Sigmoid colon (tissue), 7 donors: Measurements from ENCODE around the gene GPRC6A. TPM values are rescaled to one million over a fixed set of nuclear protein-coding genes. Genes with fewer than 3 reads are reported as not detected.

Experiments used
- DNase-seq: peaks from one replicate; pipeline ENCODE4 v3.0.0-alpha.2; 2019
- H3K27ac ChIP-seq, 4 donors: fragments of 200-600 bp; sonication (generic); one replicate each; pipeline ENCODE4 v1.5.1; 2016 to 2019; ENCODE audit warnings: mild to moderate bottlenecking in 1 of 4
- H3K27me3 ChIP-seq, 3 donors: fragments of 200-600 bp; sonication (generic); one replicate each; pipeline ENCODE4 v1.5.1; 2019; ENCODE audit warnings: mild to moderate bottlenecking in 1 of 3
- H3K36me3 ChIP-seq, 4 donors: fragments of 200-600 bp; sonication (generic); one replicate each; pipeline ENCODE4 v1.5.1; 2016 to 2019
- H3K4me1 ChIP-seq, 4 donors: fragments of 200-600 bp; sonication (generic); one replicate each; pipeline ENCODE4 v1.5.1; 2017 to 2019
- H3K4me3 ChIP-seq, 4 donors: fragments of 200-600 bp; sonication (generic); one replicate each; pipeline ENCODE4 v1.5.1; 2017 to 2019; ENCODE audit warnings: mild to moderate bottlenecking in 2 of 4, moderate library complexity in 1 of 4
- H3K9me3 ChIP-seq, 4 donors: fragments of 200-600 bp in 3 of 4; sonication (generic) in 3 of 4; one replicate each; pipeline versions ENCODE4 v1.5.1 to v1.6.1; 2013 to 2019
- CTCF ChIP-seq, 4 experiments: fragments of 450-650 bp in 3 of 4; fragments of 200-600 bp in 1 of 4; IDR thresholded peaks; one replicate each; pipeline ENCODE4 v1.5.1; 2016 to 2019; ENCODE audit warnings: antibody characterized with exemption in 4 of 4, mild to moderate bottlenecking in 3 of 4, moderate library complexity in 2 of 4
- EP300 ChIP-seq, 4 donors: sonication (generic); formaldehyde crosslinking; IDR thresholded peaks; one replicate each; pipeline ENCODE4 v1.6.1; 2017; ENCODE audit warnings: antibody characterized with exemption in 4 of 4
- POLR2A ChIP-seq, 2 donors: fragments of 450-650 bp; IDR thresholded peaks; one replicate each; pipeline ENCODE4 v1.6.1; 2016; ENCODE audit warnings: antibody characterized with exemption in 2 of 2, mild to moderate bottlenecking in 2 of 2, moderate library complexity in 2 of 2
- POLR2AphosphoS5 ChIP-seq, 4 donors: sonication (generic); formaldehyde crosslinking; IDR thresholded peaks; one replicate each; pipeline ENCODE4 v1.6.1; 2017; ENCODE audit warnings: antibody characterized with exemption in 4 of 4
- WGBS, 2 donors: extraction: QIAGEN DNeasy Blood & Tissue Kit; methylation state at CpG; one replicate each; pipeline ENCODE4 v1.1.7; 2013; 5-methylcytosine and 5-hydroxymethylcytosine counted together
- intact Hi-C: fragments of 100-400 bp; cut with DNase I; formaldehyde crosslinking; loops from one replicate; pipeline ENCODE4 v1.15.1; 2023
- polyA plus RNA-seq, 3 donors: library from polyadenylated mRNA; stranded (reverse); fragments of 200-250 nt; gene quantifications; one replicate each; pipeline ENCODE4 v1.2.3, GENCODE V29; 2013
- total RNA-seq, 4 donors: library from RNA; depleted of rRNA; stranded (reverse); fragments of >200 nt; gene quantifications; one replicate each; pipeline ENCODE4 v1.1.0, GENCODE V29; 2016
- donor health status: healthy with polysubstance abuse.
- donor health status: Bipolar disorder and iron deficiency.
- donor health status: healthy.

Gene GPRC6A
- total and polyA plus RNA-seq, 7 donors: not detected

- TF ChIP-seq EP300 (IDR thresholded peaks at IDR 0.05): no peak
- no peak for TF ChIP-seq POLR2A (IDR thresholded peaks at IDR 0.05)
- no peak for TF ChIP-seq POLR2AphosphoS5 (IDR thresholded peaks at IDR 0.05)
- no peak for TF ChIP-seq CTCF (IDR thresholded peaks at IDR 0.05)
- Histone ChIP-seq H3K4me1 (peaks cover 0 to 15% (median 14%) of the 10 kb centered on the region in 4 donors), H3K9me3 (peaks cover 0 to 4% (median 0%) of the 10 kb centered on the region in 4 donors), H3K4me3 (no peak overlapping the region), H3K27me3 (peaks cover 9 to 38% (median 17%) of the 10 kb centered on the region in 3 donors), H3K36me3 (no peaks in the 10 kb centered on the region), H3K27ac (no peak overlapping the region)
- 91 to 95% methylated on average over 4 of the region's 4 CpGs for WGBS, 2 donors
- intact Hi-C loops: no loop called here
- no peak for DNase-seq
Measured at GRCh38 chr6:116872771-116873170, 43.9 kb upstream of the GPRC6A start.

DNA sequence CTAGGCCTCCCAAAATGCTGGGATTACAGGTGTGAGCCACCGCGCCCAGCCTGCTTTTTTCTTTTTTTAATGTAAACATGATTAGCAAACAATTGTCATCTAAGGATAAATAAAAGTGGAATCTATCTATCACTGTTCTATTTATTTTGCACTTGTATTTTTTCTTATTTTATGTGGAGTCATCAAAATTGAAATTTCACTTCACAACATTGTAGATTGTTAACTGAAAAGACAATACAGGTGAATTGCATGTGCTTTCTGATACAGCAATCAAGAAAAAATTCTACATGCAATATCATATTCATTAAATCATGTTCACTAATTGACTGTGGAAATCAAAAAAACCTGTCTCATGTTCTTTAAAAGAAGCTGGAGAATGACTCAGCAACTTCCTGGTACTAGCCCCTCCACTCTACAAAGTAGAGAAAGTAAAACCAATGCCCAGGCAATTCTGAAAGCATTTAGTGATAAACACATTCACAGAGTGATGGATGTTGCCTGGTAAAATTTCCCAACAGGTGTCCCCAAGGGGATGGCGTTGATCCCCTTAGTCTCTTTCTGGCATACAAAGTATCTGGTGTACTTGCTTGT, 37.5 kb upstream of the GPRC6A start:
- Histone ChIP-seq H3K9me3 (peaks cover 0 to 4% (median 0%) of the 10 kb centered on the region in 4 donors), H3K27me3 (no peaks in the 10 kb centered on the region), H3K27ac (no peak overlapping the region), H3K4me3 (no peak overlapping the region), H3K4me1 (no peaks in the 10 kb centered on the region), H3K36me3 (no peaks in the 10 kb centered on the region)
- no peak for DNase-seq
- intact Hi-C loops: no loop called here
- whole genome bisulfite sequencing, 2 donors: 86 to 89% methylated on average over 3 of the region's 3 CpGs
- TF ChIP-seq EP300 (IDR thresholded peaks at IDR 0.05) (no peak), CTCF (IDR thresholded peaks at IDR 0.05) (no peak), POLR2A (IDR thresholded peaks at IDR 0.05) (no peak), POLR2AphosphoS5 (IDR thresholded peaks at IDR 0.05) (no peak)

GRCh38 chr6:116859264-116859663, 30.4 kb upstream of the GPRC6A start:
- DNase-seq: no peak
- no peak for TF ChIP-seq POLR2A (IDR thresholded peaks at IDR 0.05)
- TF ChIP-seq EP300 (IDR thresholded peaks at IDR 0.05): no peak
- TF ChIP-seq POLR2AphosphoS5 (IDR thresholded peaks at IDR 0.05): no peak
- TF ChIP-seq CTCF (IDR thresholded peaks at IDR 0.05): no peak
- no peaks in the 10 kb centered on the region for H3K4me1 ChIP-seq
- no peak overlapping the region for H3K4me3 ChIP-seq
- no peak overlapping the region for H3K27ac ChIP-seq
- intact Hi-C loops: no loop called here
- H3K36me3 ChIP-seq: no peaks in the 10 kb centered on the region
- H3K9me3 ChIP-seq: peaks cover 0 to 6% (median 4%) of the 10 kb centered on the region in 4 donors
- no peaks in the 10 kb centered on the region for H3K27me3 ChIP-seq

DNA sequence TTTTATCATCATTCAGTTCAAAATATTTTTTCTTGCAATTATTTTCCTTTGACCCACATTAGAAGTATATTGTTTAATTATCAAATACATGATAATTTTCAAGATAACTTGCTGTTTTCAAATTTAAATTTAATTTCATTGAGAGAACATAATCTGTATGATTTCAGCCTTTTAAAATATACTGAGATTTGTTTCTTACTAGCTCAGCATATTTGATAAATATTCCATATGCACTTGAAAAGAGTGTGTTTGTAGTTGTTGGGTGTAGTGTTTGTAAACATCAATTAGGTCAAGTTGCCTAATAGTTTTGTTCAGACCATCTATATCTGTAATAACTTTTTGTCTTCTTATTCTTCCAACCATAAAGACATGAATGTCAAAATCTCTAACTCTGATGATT, 29.2 kb upstream of the GPRC6A start:
- DNase-seq: no peak
- TF ChIP-seq POLR2AphosphoS5 (IDR thresholded peaks at IDR 0.05) (no peak), CTCF (IDR thresholded peaks at IDR 0.05) (no peak), POLR2A (IDR thresholded peaks at IDR 0.05) (no peak), EP300 (IDR thresholded peaks at IDR 0.05) (no peak)
- Histone ChIP-seq H3K36me3 (no peaks in the 10 kb centered on the region), H3K9me3 (peaks cover 0 to 6% (median 4%) of the 10 kb centered on the region in 4 donors), H3K27me3 (no peaks in the 10 kb centered on the region), H3K4me1 (no peaks in the 10 kb centered on the region), H3K27ac (no peak overlapping the region), H3K4me3 (no peak overlapping the region)
- intact Hi-C loops: no loop called here

DNA sequence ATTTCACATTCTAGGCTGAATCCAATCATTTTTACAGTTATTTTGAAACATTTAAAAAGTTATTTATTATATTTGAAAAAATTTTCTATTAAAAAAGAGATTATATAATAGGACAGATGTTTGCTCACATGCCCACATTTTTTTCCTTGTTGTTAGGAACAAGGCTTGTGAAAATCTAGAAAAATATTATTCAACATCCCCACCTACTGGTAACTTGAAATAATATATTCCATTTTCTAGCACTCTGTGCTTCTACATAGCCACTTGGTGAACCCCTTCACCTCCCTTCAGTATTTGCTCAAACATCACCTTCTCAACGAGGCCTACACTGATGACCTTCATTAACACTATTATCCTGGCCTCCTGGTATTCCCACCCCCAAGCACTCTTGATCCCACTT, 18.3 kb upstream of the GPRC6A start:
- TF ChIP-seq CTCF (IDR thresholded peaks at IDR 0.05): no peak
- no peak for TF ChIP-seq POLR2AphosphoS5 (IDR thresholded peaks at IDR 0.05)
- TF ChIP-seq POLR2A (IDR thresholded peaks at IDR 0.05): no peak
- TF ChIP-seq EP300 (IDR thresholded peaks at IDR 0.05): no peak
- H3K4me3 ChIP-seq: no peak overlapping the region
- no peak for DNase-seq
- H3K4me1 ChIP-seq: no peaks in the 10 kb centered on the region
- 7 to 17% methylated on average over 1 of the region's 1 CpG for WGBS, 2 donors
- no peaks in the 10 kb centered on the region for H3K27me3 ChIP-seq
- intact Hi-C loops: no loop called here
- no peaks in the 10 kb centered on the region for H3K36me3 ChIP-seq
- H3K27ac ChIP-seq: no peak overlapping the region
- H3K9me3 ChIP-seq: no peaks in the 10 kb centered on the region
